Neural progenitor cell (in vitro differentiated cells): ENCODE results near the gene MRPL24. TPM values are rescaled to one million over a fixed set of nuclear protein-coding genes. Genes with fewer than 3 reads are reported as not detected.
A peak's percentile ranks its signal among the peaks of the same experiment; 100 is the strongest.

Experiments
- DNase-seq: peaks from one replicate; pipeline ENCODE4 v3.0.0-alpha.2; 2016; ENCODE audit warnings: low spot score
- H2AFZ ChIP-seq: fragments of 200-600 bp; sonication (generic); replicated peaks from 2 replicates; pipeline ENCODE4 v1.6.1; 2016; ENCODE audit warnings: antibody characterized with exemption
- H3F3A ChIP-seq: fragments of 200-600 bp; sonication (generic); 2 replicates; pipeline ENCODE4 v1.6.1; 2016; ENCODE audit warnings: antibody characterized with exemption, low read depth
- H3K27ac ChIP-seq: fragments of 200-600 bp; sonication (generic); 2 replicates; pipeline ENCODE4 v1.5.1; 2016; ENCODE audit warnings: mild to moderate bottlenecking
- H3K27me3 ChIP-seq: fragments of 200-600 bp; sonication (generic); 2 replicates; pipeline ENCODE4 v1.6.1; 2016; ENCODE audit warnings: mild to moderate bottlenecking, moderate library complexity
- H3K36me3 ChIP-seq: fragments of 200-600 bp; sonication (generic); 2 replicates; pipeline ENCODE4 v1.5.1; 2016
- H3K4me1 ChIP-seq: fragments of 200-600 bp; sonication (generic); 2 replicates; pipeline ENCODE4 v1.6.1; 2016; ENCODE audit warnings: mixed run types
- H3K4me2 ChIP-seq: fragments of 200-600 bp; sonication (generic); 2 replicates; pipeline ENCODE4 v1.6.1; 2016
- H3K4me3 ChIP-seq: fragments of 200-600 bp; sonication (generic); 2 replicates; pipeline ENCODE4 v1.5.1; 2016
- H3K79me2 ChIP-seq: fragments of 200-600 bp; sonication (generic); 2 replicates; pipeline ENCODE4 v1.6.1; 2016; ENCODE audit warnings: low read depth
- H3K9ac ChIP-seq: fragments of 200-600 bp; sonication (generic); 2 replicates; pipeline ENCODE4 v1.6.1; 2016
- H3K9me3 ChIP-seq: fragments of 200-600 bp; sonication (generic); 2 replicates; pipeline ENCODE4 v1.5.1; 2016; ENCODE audit warnings: low read depth
- H4K20me1 ChIP-seq: fragments of 200-600 bp; sonication (generic); 2 replicates; pipeline ENCODE4 v1.6.1; 2016; ENCODE audit warnings: low read depth
- H3K27ac Mint-ChIP-seq: 3 replicates; pipeline ENCODE4 v1.8.0; 2021; ENCODE audit warnings: mixed read lengths
- H3K27me3 Mint-ChIP-seq: 2 replicates; pipeline ENCODE4 v1.8.0; 2022; ENCODE audit warnings: low read depth, mild to moderate bottlenecking, inconsistent platforms, moderate library complexity, mixed read lengths; ENCODE audit not compliant: insufficient read depth
- H3K36me3 Mint-ChIP-seq: 3 replicates; pipeline ENCODE4 v1.8.0; 2021; ENCODE audit warnings: mixed read lengths
- H3K4me1 Mint-ChIP-seq: 3 replicates; pipeline ENCODE4 v1.8.0; 2021; ENCODE audit warnings: mixed read lengths
- H3K4me3 Mint-ChIP-seq: 3 replicates; pipeline ENCODE4 v1.8.0; 2021; ENCODE audit warnings: mild to moderate bottlenecking, moderate library complexity, mixed read lengths
- H3K9me3 Mint-ChIP-seq: 3 replicates; pipeline ENCODE4 v1.8.0; 2020; ENCODE audit warnings: mixed read lengths
- EZH2 ChIP-seq: fragments of 200-600 bp; sonication (generic); IDR thresholded peaks from 2 replicates; pipeline ENCODE4 v1.6.1; 2017; ENCODE audit warnings: antibody characterized with exemption, mild to moderate bottlenecking, moderate library complexity
- EZH2phosphoT487 ChIP-seq: fragments of 200-600 bp; sonication (generic); IDR thresholded peaks from 2 replicates; pipeline ENCODE4 v1.6.1; 2017; ENCODE audit warnings: antibody characterized with exemption
- total RNA-seq: library from RNA; depleted of rRNA; stranded (reverse); fragments of >200 nt; gene quantifications from 2 replicates; pipeline ENCODE4 v1.2.3, GENCODE V29; 2015; ENCODE audit warnings: low replicate concordance
- TF ChIP-seq, protein P1 (sequence below): fragments of 200-600 bp; sonication (generic); IDR thresholded peaks from 2 replicates; pipeline ENCODE4 v1.5.1; 2017; ENCODE audit warnings: antibody characterized with exemption, mild to moderate bottlenecking

MRPL24 gene
- total RNA-seq, 1 donor from 2014 or later, result 21.4 TPM

- Histone ChIP-seq H3K4me3 (no peak overlapping the region), H3K36me3 (no peaks in the 10 kb centered on the region), H3K27ac (no peak overlapping the region), H3K9ac (no peak overlapping the region), H3K4me1 (no peaks in the 10 kb centered on the region), H3K9me3 (no peaks in the 10 kb centered on the region), H4K20me1 (peaks cover 75% of the 10 kb centered on the region), H2AFZ (no peak overlapping the region), H3K79me2 (peaks cover 99% of the 10 kb centered on the region), H3F3A (peaks cover 7% of the 10 kb centered on the region), H3K4me2 (no peak overlapping the region), H3K27me3 (no peaks in the 10 kb centered on the region)
- Mint-ChIP-seq H3K4me1 (peaks cover 8% of the 10 kb centered on the region), H3K27me3 (no peaks in the 10 kb centered on the region), H3K36me3 (peaks cover 29% of the 10 kb centered on the region), H3K27ac (no peak overlapping the region), H3K9me3 (no peaks in the 10 kb centered on the region), H3K4me3 (no peak overlapping the region)
- TF ChIP-seq EZH2phosphoT487 (no peak), EZH2 (no peak)
- TF ChIP-seq, protein P1, sequence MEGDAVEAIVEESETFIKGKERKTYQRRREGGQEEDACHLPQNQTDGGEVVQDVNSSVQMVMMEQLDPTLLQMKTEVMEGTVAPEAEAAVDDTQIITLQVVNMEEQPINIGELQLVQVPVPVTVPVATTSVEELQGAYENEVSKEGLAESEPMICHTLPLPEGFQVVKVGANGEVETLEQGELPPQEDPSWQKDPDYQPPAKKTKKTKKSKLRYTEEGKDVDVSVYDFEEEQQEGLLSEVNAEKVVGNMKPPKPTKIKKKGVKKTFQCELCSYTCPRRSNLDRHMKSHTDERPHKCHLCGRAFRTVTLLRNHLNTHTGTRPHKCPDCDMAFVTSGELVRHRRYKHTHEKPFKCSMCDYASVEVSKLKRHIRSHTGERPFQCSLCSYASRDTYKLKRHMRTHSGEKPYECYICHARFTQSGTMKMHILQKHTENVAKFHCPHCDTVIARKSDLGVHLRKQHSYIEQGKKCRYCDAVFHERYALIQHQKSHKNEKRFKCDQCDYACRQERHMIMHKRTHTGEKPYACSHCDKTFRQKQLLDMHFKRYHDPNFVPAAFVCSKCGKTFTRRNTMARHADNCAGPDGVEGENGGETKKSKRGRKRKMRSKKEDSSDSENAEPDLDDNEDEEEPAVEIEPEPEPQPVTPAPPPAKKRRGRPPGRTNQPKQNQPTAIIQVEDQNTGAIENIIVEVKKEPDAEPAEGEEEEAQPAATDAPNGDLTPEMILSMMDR, result no peak
- no peak for DNase-seq
Measured at GRCh38 chr1:156777573-156777972, 36.7 kb upstream of the MRPL24 start.

- Histone ChIP-seq H3K4me3 (no peak overlapping the region), H3F3A (peaks cover 7% of the 10 kb centered on the region), H2AFZ (no peak overlapping the region), H3K79me2 (peaks cover 99% of the 10 kb centered on the region), H3K9me3 (no peaks in the 10 kb centered on the region), H3K4me1 (no peaks in the 10 kb centered on the region), H3K27me3 (no peaks in the 10 kb centered on the region), H3K9ac (peak overlapping the region; percentile 1), H3K36me3 (no peaks in the 10 kb centered on the region), H3K27ac (no peak overlapping the region), H3K4me2 (no peak overlapping the region), H4K20me1 (peaks cover 77% of the 10 kb centered on the region)
- Mint-ChIP-seq H3K27ac (no peak overlapping the region), H3K36me3 (peaks cover 22% of the 10 kb centered on the region), H3K4me1 (peaks cover 8% of the 10 kb centered on the region), H3K9me3 (no peaks in the 10 kb centered on the region), H3K27me3 (no peaks in the 10 kb centered on the region), H3K4me3 (no peak overlapping the region)
- TF ChIP-seq, protein P1, result no peak
- TF ChIP-seq EZH2phosphoT487 (no peak), EZH2 (no peak)
- no peak for DNase-seq
Measured at GRCh38 chr1:156776942-156777341, 36.1 kb upstream of the MRPL24 start.

DNA sequence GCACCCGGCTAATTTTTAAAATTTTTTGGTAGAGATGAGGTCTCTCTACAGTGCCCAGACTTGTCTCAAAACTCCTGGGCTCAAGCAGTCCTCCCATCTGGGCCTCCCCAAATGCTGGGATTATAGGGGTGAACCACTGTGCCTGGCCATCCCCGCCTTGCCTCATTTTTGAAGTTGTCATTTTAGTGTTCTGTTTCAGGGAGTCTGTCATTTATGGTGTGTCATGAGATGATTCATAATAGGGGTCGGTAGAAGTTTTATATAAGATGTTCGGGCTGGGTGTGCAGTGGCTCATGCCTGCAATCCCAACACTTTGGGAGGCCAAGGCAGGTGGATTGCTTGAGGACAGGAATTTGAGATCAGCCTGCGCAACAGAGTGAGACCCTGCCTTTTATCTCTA is 34.9 kb upstream of the MRPL24 start:
- Mint-ChIP-seq H3K27ac (no peak overlapping the region), H3K4me3 (no peak overlapping the region), H3K9me3 (no peaks in the 10 kb centered on the region), H3K27me3 (no peaks in the 10 kb centered on the region), H3K36me3 (peaks cover 22% of the 10 kb centered on the region), H3K4me1 (peaks cover 14% of the 10 kb centered on the region)
- no peak for TF ChIP-seq EZH2phosphoT487
- TF ChIP-seq, protein P1, result no peak
- TF ChIP-seq EZH2, result no peak
- peaks cover 7% of the 10 kb centered on the region for H3F3A ChIP-seq
- H3K9me3 ChIP-seq, result no peaks in the 10 kb centered on the region
- DNase-seq, result no peak
- H2AFZ ChIP-seq, result no peak overlapping the region
- H3K36me3 ChIP-seq, result no peaks in the 10 kb centered on the region
- H3K4me3 ChIP-seq, result no peak overlapping the region
- H3K27me3 ChIP-seq, result no peaks in the 10 kb centered on the region
- no peak overlapping the region for H3K9ac ChIP-seq
- peaks cover 79% of the 10 kb centered on the region for H4K20me1 ChIP-seq
- H3K79me2 ChIP-seq, result peaks cover 99% of the 10 kb centered on the region
- H3K27ac ChIP-seq, result no peak overlapping the region
- H3K4me1 ChIP-seq, result no peaks in the 10 kb centered on the region
- H3K4me2 ChIP-seq, result no peak overlapping the region
